Thyroid gland (tissue), 4 donors: Measurements from ENCODE around the gene FEM1B.

Experiments
- POLR2A ChIP-seq, 2 donors: fragments of 450-650 bp; IDR thresholded peaks; one replicate each; pipeline ENCODE4 v1.6.1; 2017; ENCODE audit warnings: antibody characterized with exemption in 2 of 2, mild to moderate bottlenecking in 2 of 2, moderate library complexity in 1 of 2
- TF ChIP-seq, protein P1 (sequence below), 6 experiments: fragments of 200-600 bp in 3 of 6; fragments of 450-650 bp in 3 of 6; sonication (generic) in 3 of 6; IDR thresholded peaks; one replicate each; pipeline ENCODE4 v1.5.1; 2016 to 2019; ENCODE audit warnings: antibody characterized with exemption in 6 of 6, mild to moderate bottlenecking in 2 of 6, inconsistent platforms in 1 of 6, moderate library complexity in 1 of 6

DNA sequence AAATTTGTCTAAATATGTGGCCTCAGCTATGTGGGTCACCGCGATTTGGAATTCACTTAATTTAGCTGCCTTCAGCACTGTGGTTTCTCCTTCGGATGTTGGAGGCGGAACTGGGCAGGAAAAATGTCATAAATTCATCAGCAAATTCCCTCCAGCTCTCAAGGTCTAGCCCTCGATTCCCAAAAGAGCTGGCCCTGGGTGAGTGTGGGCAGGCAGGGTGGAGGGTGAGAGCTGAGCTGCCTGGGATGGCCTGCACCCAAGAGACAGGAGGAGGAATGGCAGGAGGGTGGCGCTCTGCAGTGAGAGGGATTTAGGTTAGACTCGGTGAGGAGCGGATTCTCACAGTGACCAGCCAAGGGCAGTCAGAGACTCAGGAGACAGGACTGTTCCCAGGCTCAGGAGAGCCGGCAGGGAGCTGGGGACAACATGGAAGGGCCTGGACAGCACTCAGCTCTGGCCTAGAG is 57.1 kb downstream of the FEM1B start:
- TF ChIP-seq, protein P1, sequence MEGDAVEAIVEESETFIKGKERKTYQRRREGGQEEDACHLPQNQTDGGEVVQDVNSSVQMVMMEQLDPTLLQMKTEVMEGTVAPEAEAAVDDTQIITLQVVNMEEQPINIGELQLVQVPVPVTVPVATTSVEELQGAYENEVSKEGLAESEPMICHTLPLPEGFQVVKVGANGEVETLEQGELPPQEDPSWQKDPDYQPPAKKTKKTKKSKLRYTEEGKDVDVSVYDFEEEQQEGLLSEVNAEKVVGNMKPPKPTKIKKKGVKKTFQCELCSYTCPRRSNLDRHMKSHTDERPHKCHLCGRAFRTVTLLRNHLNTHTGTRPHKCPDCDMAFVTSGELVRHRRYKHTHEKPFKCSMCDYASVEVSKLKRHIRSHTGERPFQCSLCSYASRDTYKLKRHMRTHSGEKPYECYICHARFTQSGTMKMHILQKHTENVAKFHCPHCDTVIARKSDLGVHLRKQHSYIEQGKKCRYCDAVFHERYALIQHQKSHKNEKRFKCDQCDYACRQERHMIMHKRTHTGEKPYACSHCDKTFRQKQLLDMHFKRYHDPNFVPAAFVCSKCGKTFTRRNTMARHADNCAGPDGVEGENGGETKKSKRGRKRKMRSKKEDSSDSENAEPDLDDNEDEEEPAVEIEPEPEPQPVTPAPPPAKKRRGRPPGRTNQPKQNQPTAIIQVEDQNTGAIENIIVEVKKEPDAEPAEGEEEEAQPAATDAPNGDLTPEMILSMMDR (IDR thresholded peaks at IDR 0.05) = no peak
- no peak for TF ChIP-seq POLR2A (IDR thresholded peaks at IDR 0.05)
